GM12878 (cell line): ENCODE measurements around the gene TNFAIP8L3. TPM values are rescaled to one million over a fixed set of nuclear protein-coding genes. Genes with fewer than 3 reads are reported as not detected.

Source experiments
- BCL11A ChIP-seq: IDR thresholded peaks from 2 replicates; pipeline ENCODE4 v1.6.1; 2011; ENCODE audit warnings: low read depth, low read length
- BMI1 ChIP-seq: fragments of 450-650 bp; IDR thresholded peaks from 2 replicates; pipeline ENCODE4 v1.6.1; 2016; ENCODE audit warnings: mild to moderate bottlenecking, moderate library complexity, borderline replicate concordance
- CBX5 ChIP-seq: sonication (generic); IDR thresholded peaks from 2 replicates; pipeline ENCODE4 v1.6.1; 2016; ENCODE audit warnings: low read depth, moderate library complexity, mild to moderate bottlenecking, inconsistent platforms
- CHD4 ChIP-seq: fragments of 200-600 bp; sonication (generic); IDR thresholded peaks from 2 replicates; pipeline ENCODE4 v1.6.1; 2016; ENCODE audit warnings: mild to moderate bottlenecking
- CREB1 ChIP-seq: IDR thresholded peaks from 2 replicates; pipeline ENCODE4 v1.6.1; 2012; ENCODE audit warnings: low read depth, mild to moderate bottlenecking, inconsistent platforms
- EP300 ChIP-seq, 2 experiments: fragments of 150-350 bp in 1 of 2; IDR thresholded peaks; 2 replicates each; pipeline ENCODE4 v1.6.1; 2011 to 2012; ENCODE audit warnings: low read depth in 2 of 2, low read length in 2 of 2, borderline replicate concordance in 1 of 2, improper control_type of control experiment in 1 of 2, inconsistent platforms in 1 of 2; ENCODE audit not compliant: control insufficient read depth in 1 of 2
- FOS ChIP-seq: IDR thresholded peaks from 3 replicates; pipeline ENCODE4 v1.6.1; 2011; ENCODE audit warnings: borderline replicate concordance; ENCODE audit not compliant: insufficient read length; ENCODE audit errors: extremely low read depth
- GATAD2B ChIP-seq: fragments of 450-650 bp; conservative IDR thresholded peaks from 2 replicates; pipeline ENCODE4 v1.6.1; 2017; ENCODE audit warnings: low read depth, mild to moderate bottlenecking, moderate library complexity
- IKZF2 ChIP-seq, 2 experiments: fragments of 450-650 bp; IDR thresholded peaks; 2 replicates each; pipeline ENCODE4 v1.6.1; 2017; ENCODE audit warnings: mild to moderate bottlenecking in 2 of 2, moderate library complexity in 2 of 2
- IRF4 ChIP-seq: IDR thresholded peaks from 2 replicates; pipeline ENCODE4 v1.6.1; 2011; ENCODE audit warnings: low read depth, low read length
- MAX ChIP-seq: IDR thresholded peaks from 2 replicates; pipeline ENCODE4 v1.6.1; 2012; ENCODE audit warnings: low read depth, low read length, improper control_type of control experiment
- MEF2A ChIP-seq: IDR thresholded peaks from 2 replicates; pipeline ENCODE4 v1.6.1; 2011; ENCODE audit warnings: low read depth, mild to moderate bottlenecking, low read length, moderate library complexity; ENCODE audit not compliant: insufficient read depth
- MTA2 ChIP-seq: fragments of 450-650 bp; IDR thresholded peaks from 2 replicates; pipeline ENCODE4 v1.6.1; 2016; ENCODE audit warnings: low read depth, mild to moderate bottlenecking, moderate library complexity
- NFIC ChIP-seq: IDR thresholded peaks from 2 replicates; pipeline ENCODE4 v1.6.1; 2012; ENCODE audit warnings: low read depth, mild to moderate bottlenecking, inconsistent platforms, low read length, moderate library complexity
- PAX8 ChIP-seq: fragments of 450-650 bp; IDR thresholded peaks from 2 replicates; pipeline ENCODE4 v1.6.1; 2017; ENCODE audit warnings: mild to moderate bottlenecking, moderate library complexity
- POLR2AphosphoS2 ChIP-seq: IDR thresholded peaks from 2 replicates; pipeline ENCODE4 v1.6.1; 2011; ENCODE audit warnings: low read depth, mild to moderate bottlenecking, low read length, improper control_type of control experiment, moderate library complexity
- RAD51 ChIP-seq: fragments of 450-650 bp; IDR thresholded peaks from 2 replicates; pipeline ENCODE4 v1.6.1; 2016; ENCODE audit warnings: moderate library complexity, mild to moderate bottlenecking, inconsistent platforms
- RFX5 ChIP-seq: IDR thresholded peaks from 2 replicates; pipeline ENCODE4 v1.6.1; 2011; ENCODE audit warnings: low read depth, low read length, improper control_type of control experiment
- RUNX3 ChIP-seq: IDR thresholded peaks from 2 replicates; pipeline ENCODE4 v1.6.1; 2012; ENCODE audit warnings: low read length, inconsistent platforms
- SMARCA5 ChIP-seq: fragments of 450-650 bp; IDR thresholded peaks from 2 replicates; pipeline ENCODE4 v1.6.1; 2017; ENCODE audit warnings: mild to moderate bottlenecking
- SUZ12 ChIP-seq: fragments of 200-600 bp; sonication (generic); IDR thresholded peaks from one replicate; pipeline ENCODE4 v1.6.1; 2018; ENCODE audit warnings: antibody characterized with exemption, mild to moderate bottlenecking; ENCODE audit not compliant: unreplicated experiment
- TAF1 ChIP-seq: IDR thresholded peaks from 2 replicates; pipeline ENCODE4 v1.6.1; 2011; ENCODE audit warnings: mild to moderate bottlenecking, low read depth, low read length, borderline replicate concordance
- TCF3 ChIP-seq: IDR thresholded peaks from 2 replicates; pipeline ENCODE4 v1.6.1; 2012; ENCODE audit warnings: low read depth, mild to moderate bottlenecking, low read length, borderline replicate concordance; ENCODE audit not compliant: insufficient read depth
- TCF7 ChIP-seq: IDR thresholded peaks from 2 replicates; pipeline ENCODE4 v1.6.1; 2014; ENCODE audit warnings: antibody characterized with exemption, borderline replicate concordance
- ZNF207 ChIP-seq: fragments of 450-650 bp; IDR thresholded peaks from 2 replicates; pipeline ENCODE4 v1.6.1; 2014; ENCODE audit warnings: antibody characterized with exemption, mild to moderate bottlenecking, borderline replicate concordance
- ZSCAN29 ChIP-seq: fragments of 450-650 bp; IDR thresholded peaks from 2 replicates; pipeline ENCODE4 v1.6.1; 2017; ENCODE audit warnings: mild to moderate bottlenecking, moderate library complexity
- polyA plus RNA-seq, 11 experiments: library from polyadenylated mRNA; depleted of rRNA in 4 of 11; unstranded in 6 of 11; stranded (reverse) in 5 of 11; fragments of >200 nt; fragmentation: Nextera tagmentation in 4 of 11; fragmentation: Illumina TruSeq in 1 of 11; extraction: Ambion mirVana in 4 of 11; extraction: Trizol in 1 of 11; gene quantifications; 1 replicate in 1 of 11; 2 replicates in 10 of 11; pipeline versions ENCODE4 v1.2.1 to v1.2.3, GENCODE V29; 2011 to 2016; ENCODE audit warnings: inconsistent platforms in 2 of 11, missing spikeins in 2 of 11, low read depth in 1 of 11
- total RNA-seq, 4 experiments: library from RNA; depleted of rRNA in 3 of 4; stranded (reverse); fragments of >200 nt in 3 of 4; fragmentation: Illumina TruSeq in 1 of 4; extraction: Trizol in 1 of 4; gene quantifications; 2 replicates each; pipeline versions ENCODE4 v1.2.1 to v1.2.3, GENCODE V29; 2013 to 2021
- TF ChIP-seq, protein P1 (sequence below): fragments of 450-650 bp; IDR thresholded peaks from 2 replicates; pipeline ENCODE4 v1.6.1; 2017; ENCODE audit warnings: mild to moderate bottlenecking, low read depth, inconsistent platforms; ENCODE audit not compliant: poor library complexity, severe bottlenecking
- TF ChIP-seq, protein P2 (sequence below): fragments of 450-650 bp; IDR thresholded peaks from 2 replicates; pipeline ENCODE4 v1.6.1; 2017; ENCODE audit warnings: mild to moderate bottlenecking
- TF ChIP-seq, protein P3 (sequence below): IDR thresholded peaks from 2 replicates; pipeline ENCODE4 v1.6.1; 2011; ENCODE audit warnings: borderline replicate concordance, low read depth, mild to moderate bottlenecking, moderate library complexity, low read length; ENCODE audit not compliant: insufficient read depth, poor library complexity, severe bottlenecking

Gene TNFAIP8L3
- total and polyA plus RNA-seq, 10 of the 15 experiments (the other 5 are each of a cell fraction or from before 2014, with no cell fraction given), result 0.22 TPM; not detected in 9

DNA sequence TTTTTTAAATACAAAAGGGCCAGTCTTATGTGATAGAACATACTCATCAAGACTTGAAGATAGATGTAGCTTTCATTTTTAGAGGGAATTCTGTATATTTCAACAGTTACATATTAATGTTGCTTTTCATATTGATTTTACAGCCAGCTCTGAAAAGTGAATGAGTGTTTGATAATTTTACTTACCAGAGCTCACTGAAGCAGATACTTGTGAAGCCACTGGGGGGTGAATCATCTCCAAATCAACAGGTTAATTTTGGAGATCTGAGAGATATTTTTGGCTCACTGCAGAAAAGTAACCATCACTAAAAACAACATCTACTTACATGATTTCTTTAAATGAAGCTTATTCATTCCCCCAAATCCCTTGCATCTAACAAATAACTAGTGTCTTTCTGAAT lies 24.7 kb downstream of the TNFAIP8L3 start (continued):
- TF ChIP-seq, protein P1, sequence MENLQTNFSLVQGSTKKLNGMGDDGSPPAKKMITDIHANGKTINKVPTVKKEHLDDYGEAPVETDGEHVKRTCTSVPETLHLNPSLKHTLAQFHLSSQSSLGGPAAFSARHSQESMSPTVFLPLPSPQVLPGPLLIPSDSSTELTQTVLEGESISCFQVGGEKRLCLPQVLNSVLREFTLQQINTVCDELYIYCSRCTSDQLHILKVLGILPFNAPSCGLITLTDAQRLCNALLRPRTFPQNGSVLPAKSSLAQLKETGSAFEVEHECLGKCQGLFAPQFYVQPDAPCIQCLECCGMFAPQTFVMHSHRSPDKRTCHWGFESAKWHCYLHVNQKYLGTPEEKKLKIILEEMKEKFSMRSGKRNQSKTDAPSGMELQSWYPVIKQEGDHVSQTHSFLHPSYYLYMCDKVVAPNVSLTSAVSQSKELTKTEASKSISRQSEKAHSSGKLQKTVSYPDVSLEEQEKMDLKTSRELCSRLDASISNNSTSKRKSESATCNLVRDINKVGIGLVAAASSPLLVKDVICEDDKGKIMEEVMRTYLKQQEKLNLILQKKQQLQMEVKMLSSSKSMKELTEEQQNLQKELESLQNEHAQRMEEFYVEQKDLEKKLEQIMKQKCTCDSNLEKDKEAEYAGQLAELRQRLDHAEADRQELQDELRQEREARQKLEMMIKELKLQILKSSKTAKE, result peak; percentile 30
- TF ChIP-seq PAX8 (no peak), CREB1 (no peak), FOS (no peak), EP300 (IDR thresholded peaks at IDR 0.05; ENCODE audit: borderline replicate concordance in 1 of 2, control insufficient read depth in 1 of 2, low read depth in 2 of 2, low read length in 2 of 2) (peak in 1 of 2 experiments; percentile 43; a peak in 1 of 4 replicates), SUZ12 (no peak), IRF4 (no peak), IKZF2 (IDR thresholded peaks at IDR 0.05) (peak in 1 of 2 experiments; percentile 46; a peak in 2 of 4 replicates), ZNF207 (no peak), NFIC (peak; percentile 41; the same call in 1 of the 2 replicates), MTA2 (peak; percentile 76), TCF3 (no peak), CBX5 (no peak), TAF1 (no peak), BCL11A (no peak), TCF7 (no peak), RFX5 (no peak), MAX (no peak), GATAD2B (no peak), SMARCA5 (no peak), RUNX3 (peak; percentile 10; the same call in 1 of the 2 replicates), ZSCAN29 (no peak), RAD51 (no peak), MEF2A (peak; percentile 84), CHD4 (no peak), BMI1 (peak; percentile 16; the same call in 1 of the 2 replicates), POLR2AphosphoS2 (no peak)
- TF ChIP-seq, protein P2, sequence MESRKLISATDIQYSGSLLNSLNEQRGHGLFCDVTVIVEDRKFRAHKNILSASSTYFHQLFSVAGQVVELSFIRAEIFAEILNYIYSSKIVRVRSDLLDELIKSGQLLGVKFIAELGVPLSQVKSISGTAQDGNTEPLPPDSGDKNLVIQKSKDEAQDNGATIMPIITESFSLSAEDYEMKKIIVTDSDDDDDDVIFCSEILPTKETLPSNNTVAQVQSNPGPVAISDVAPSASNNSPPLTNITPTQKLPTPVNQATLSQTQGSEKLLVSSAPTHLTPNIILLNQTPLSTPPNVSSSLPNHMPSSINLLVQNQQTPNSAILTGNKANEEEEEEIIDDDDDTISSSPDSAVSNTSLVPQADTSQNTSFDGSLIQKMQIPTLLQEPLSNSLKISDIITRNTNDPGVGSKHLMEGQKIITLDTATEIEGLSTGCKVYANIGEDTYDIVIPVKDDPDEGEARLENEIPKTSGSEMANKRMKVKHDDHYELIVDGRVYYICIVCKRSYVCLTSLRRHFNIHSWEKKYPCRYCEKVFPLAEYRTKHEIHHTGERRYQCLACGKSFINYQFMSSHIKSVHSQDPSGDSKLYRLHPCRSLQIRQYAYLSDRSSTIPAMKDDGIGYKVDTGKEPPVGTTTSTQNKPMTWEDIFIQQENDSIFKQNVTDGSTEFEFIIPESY, result no peak
- TF ChIP-seq, protein P3, sequence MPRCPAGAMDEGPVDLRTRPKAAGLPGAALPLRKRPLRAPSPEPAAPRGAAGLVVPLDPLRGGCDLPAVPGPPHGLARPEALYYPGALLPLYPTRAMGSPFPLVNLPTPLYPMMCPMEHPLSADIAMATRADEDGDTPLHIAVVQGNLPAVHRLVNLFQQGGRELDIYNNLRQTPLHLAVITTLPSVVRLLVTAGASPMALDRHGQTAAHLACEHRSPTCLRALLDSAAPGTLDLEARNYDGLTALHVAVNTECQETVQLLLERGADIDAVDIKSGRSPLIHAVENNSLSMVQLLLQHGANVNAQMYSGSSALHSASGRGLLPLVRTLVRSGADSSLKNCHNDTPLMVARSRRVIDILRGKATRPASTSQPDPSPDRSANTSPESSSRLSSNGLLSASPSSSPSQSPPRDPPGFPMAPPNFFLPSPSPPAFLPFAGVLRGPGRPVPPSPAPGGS, result no peak
